Stimulated activated CD8-positive, alpha-beta memory T cell treated with anti-CD3 and anti-CD28 coated beads, Interleukin-4, amount 100 ng/mL, for 24 hours (primary cell): Measurements from ENCODE around the gene GIMAP5.

Source experiments
- DNase-seq: peaks from one replicate; pipeline ENCODE4 v3.0.0-alpha.2; 2020; ENCODE audit warnings: low read depth

Gene GIMAP5

DNA sequence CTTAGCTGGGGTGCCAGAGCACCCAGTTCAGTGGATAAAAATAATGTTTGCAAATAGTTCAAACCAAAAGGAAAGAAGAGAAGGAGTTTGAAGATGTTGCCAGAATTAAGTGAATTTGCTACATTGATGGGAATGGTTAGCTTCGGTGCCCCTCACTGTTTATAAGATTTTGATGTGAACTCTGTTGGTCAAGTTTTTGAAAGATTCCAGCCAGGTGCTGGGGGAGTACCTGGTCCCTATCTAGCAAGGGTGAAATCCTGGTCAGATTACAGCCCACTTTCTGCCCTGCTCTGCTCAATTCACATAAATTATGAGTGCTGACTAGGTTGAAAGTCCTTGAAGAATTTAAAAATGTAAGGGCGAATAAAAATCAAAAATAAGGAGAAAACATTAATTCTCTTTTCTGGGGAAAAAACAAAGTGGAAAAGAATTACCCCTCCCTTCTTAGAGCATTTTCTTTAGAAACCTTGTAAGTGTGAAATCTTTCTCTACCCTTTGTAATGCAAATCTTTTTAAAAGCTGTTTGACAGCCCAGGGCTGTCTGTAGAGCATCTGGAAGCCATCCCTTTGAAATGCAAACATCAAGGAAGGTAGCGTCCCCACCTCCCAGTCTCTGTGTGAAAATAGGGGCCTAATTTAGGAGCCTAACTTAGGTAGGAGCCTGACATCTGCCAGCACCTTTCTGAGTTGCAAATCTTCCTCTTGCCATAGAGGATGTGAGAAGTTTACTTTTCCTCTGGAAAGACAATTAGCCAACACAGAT is 1.4 kb upstream of the GIMAP5 start:
- DNase-seq, result no peak

DNA sequence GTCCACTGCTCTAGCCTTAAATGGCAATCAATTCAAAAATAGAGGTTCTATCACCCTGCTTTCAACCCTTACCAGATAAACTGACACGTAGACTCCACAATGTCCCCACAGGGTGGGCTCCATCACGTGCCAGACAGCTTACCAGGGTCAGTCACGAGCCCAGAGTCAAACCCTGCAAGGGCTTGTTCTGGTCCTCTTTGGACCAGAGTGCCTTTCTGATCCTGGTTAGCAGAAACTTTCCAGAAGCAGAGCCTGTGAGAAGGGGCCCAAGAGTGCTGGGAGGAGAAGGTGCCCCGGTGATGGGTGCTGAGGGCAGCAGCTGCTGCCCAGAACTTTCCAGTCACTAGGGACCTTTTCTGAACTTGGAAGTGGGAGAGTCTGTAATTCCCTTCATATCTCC is 354 bp upstream of the GIMAP5 start:
- no peak for DNase-seq

DNA sequence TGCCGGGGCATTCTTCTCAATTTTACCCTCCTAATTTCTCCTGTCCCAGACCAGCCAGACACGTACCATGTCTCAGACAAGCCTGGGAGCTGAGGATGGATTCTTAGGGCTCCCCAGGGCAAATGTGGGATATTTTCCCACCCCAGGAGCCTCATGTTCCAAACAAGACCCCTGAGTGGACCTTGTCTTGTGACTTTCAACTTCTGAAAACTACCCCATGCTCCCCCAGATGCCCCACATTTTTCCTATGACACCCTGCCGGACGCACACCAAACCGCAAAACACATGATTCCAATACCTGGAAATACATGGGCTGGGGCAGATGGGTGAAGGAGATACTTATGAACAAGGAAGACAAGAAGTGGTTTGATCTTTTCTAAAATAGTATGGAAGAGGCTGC is 874 bp downstream of the GIMAP5 start:
- DNase-seq, result no peak

DNA sequence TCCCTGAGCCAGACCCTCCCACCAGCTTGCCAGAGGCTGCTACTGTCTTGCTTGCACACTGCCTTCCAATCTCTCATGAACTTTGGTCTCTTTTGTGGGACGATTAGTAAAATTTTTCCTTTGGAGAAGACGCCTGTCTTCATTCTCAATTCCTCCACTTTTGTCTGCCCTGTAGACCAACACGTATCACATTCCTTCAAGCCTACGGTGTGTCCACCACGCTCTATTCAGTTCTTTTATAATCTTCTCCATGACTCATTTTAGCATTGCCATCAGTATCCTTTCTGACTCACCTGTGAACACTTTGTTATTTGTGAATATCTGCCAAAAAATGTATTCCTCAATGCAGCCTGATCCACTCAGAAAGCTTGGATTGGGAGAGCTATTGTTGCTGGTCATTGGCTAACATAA is 1.4 kb downstream of the GIMAP5 start:
- DNase-seq, result no peak

DNA sequence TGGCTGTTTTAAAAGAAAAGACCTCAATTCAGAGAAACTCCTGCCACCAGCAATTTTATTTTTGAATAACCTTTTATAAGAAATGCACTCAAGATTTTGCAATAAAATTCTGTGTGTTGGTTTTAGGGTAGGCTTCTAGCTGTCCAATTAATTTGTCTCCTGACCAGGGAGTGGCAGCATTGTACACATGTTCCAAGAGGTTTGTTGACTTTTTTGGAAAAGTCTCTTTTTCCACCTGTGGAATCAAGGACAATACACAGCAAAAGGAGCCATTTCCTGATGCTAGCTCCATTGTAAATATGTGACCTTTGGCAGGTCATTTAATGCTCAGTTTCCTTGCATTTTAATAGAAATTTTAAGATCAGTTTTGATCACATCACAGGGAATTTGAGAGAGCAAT is 1.8 kb downstream of the GIMAP5 start:
- no peak for DNase-seq

DNA sequence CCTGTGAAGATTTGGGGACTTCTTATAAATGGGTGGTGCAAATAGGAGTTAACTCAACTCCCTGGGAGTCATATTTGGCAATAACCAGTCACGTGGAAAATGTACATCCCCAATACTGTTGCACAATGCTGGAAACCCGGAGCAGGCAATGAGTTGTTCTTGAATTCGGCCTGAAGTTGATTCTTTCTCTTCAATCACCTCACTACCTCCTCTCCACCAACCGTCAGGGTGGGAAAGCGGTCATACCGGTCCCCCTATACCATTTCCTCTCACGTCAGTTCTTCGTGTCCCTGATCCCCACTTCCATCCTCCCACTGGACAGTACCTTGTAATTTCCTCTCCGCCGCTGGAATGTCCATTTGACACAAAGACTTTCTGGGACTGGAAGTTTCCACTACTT is 2.8 kb downstream of the GIMAP5 start:
- no peak for DNase-seq

DNA sequence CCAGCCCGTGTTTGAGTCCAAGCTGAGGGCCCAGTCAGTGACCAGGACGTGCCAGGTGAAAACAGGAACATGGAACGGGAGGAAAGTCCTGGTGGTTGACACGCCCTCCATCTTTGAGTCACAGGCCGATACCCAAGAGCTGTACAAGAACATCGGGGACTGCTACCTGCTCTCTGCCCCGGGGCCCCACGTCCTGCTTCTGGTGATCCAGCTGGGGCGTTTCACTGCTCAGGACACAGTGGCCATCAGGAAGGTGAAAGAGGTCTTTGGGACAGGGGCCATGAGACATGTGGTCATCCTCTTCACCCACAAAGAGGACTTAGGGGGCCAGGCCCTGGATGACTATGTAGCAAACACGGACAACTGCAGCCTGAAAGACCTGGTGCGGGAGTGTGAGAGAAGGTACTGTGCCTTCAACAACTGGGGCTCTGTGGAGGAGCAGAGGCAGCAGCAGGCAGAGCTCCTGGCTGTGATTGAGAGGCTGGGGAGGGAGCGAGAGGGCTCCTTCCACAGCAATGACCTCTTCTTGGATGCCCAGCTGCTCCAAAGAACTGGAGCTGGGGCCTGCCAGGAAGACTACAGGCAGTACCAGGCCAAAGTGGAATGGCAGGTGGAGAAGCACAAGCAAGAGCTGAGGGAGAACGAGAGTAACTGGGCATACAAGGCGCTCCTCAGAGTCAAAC is 5.2 kb downstream of the GIMAP5 start:
- no peak for DNase-seq

DNA sequence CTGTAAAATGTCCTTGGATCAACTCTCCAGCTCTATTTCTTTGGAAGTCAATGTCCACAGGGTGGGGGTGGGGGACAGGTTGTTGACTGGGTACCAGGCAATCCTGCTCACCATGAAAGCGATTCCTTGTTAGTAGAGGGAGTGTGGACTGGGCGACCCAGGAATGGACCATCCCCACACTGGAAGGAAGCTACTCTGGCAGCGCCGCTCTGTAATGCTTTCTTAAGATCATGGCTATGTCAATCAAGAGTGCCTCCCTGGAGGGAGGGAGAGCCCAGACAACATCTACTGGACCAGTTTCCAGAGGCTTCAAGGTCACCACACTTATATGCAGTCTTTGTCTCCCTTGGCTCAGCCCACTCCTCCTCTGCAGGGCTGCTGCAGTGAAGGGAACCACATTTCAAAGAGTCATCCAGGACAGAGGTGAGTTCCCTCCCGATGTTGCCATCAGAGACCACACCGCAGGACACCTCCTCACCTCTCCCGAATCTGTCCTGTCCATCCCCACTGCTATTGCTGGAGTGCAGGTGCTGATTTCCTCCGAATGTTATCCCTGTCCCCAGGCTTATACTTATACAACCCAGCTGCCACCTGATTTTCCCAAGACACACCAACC is 6.9 kb downstream of the GIMAP5 start:
- no peak for DNase-seq

DNA sequence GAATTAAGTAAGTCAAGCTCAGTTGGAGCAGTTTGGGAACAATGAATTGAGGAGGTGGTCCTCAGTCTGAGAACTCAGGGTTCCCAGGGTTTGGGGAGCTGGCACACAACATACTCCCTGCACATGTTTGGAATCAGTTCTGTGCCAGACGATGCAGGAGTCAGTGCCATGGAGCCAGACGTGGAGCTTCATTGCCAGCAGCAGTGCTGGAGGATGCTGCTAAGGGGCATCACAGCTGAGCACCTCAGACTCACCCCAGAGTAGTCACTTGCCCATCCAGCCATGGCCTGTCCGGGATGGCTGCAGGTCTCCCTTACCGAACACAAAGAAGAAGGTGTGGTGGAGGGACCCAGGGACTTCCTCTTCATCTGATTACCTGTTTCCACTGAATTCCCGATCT is 7.9 kb downstream of the GIMAP5 start:
- no peak for DNase-seq

DNA sequence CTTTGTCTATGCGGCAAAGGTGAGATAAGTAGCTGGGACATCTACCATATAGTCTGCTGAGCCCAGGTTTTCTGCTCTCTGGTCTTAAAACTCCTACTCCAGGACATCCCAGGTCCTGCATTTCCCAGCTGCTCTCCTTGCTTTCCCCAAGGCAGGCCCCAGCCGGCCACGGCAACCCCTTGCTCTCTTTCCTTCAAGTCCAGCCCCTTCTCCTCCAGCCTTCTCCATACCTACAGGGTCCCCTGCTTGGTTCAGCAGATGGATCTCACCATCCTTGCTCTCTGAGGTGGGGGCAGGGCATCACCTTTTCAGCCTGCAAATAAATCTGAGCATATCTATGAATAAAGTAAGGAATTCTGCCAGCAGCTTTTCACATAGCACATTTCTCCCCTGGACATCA is 8.7 kb downstream of the GIMAP5 start:
- DNase-seq, result no peak

DNA sequence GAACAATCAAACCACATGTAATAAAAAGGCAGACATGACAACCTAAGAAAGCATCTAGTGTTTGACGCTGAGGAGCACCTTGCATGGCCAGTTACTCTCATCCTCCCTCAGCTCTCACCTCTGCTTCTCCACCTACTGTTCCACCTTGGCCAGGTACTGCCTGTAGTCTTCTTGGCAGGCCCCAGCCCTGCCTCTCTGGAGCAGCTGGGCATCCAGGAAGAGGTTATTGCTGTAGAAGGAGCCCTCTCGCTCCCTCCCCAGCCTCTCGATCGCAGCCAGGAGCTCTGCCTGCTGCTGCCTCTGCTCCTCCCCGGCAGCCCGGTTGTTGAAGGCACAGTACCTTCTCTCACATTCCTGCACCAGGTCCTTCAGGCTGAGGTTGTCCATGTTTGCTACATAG is 9.7 kb downstream of the GIMAP5 start:
- no peak for DNase-seq

DNA sequence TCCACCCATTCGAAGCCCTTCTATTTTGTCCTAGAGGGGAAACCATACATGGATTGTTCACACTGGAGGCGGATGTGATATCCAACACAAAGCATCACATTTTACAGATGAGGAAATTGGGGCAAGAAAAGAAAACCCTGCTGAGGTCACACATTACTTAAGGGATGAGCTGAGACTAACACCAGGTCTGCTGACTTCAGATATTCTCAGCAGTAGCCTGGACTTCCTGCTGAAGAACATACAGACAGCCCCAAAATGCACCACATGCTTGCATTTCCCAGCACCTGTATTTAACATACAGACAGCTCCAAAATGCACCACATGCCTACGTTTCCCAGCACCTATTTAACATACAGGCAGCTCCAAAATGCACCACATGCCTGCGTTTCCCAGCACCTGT is 11.2 kb downstream of the GIMAP5 start:
- no peak for DNase-seq

DNA sequence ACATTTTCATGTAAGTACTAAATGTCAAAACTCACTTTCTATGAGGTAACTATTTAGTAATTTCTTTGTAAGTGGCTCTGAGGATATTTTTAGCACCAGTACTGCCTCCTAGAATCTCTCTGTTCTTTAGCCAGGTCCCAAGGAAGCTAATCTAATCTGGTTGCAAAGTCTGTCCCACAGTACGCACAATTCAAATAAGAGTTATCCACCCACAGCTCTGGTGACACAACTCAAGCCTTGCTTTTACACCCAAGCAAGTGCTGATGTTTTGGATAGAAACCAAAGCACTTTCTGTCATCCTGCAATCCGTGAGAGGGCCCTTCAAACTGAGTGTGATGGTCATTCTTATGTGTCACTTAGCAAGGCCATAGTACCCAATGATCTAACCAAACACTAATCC is 14.5 kb downstream of the GIMAP5 start:
- no peak for DNase-seq

DNA sequence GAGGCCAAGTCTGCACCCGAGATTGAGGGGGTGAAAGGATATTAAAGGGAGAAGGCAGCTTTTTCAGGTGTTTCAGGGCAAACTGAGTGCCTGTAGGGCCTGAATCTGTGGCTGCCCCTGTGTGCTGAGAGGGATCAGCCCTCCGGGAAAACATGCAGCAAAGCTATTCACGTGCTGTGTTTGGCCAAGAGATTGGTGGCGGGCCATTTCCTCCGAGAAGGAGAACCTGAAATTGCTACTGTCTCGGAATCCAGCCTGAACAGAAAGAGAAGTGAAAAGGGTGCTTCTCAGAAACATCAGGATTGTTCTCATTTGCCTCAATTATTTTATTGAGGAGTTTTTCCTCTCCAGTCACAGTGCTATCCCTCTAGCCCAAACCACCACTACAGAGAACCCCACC is 16.0 kb downstream of the GIMAP5 start:
- DNase-seq, result no peak

DNA sequence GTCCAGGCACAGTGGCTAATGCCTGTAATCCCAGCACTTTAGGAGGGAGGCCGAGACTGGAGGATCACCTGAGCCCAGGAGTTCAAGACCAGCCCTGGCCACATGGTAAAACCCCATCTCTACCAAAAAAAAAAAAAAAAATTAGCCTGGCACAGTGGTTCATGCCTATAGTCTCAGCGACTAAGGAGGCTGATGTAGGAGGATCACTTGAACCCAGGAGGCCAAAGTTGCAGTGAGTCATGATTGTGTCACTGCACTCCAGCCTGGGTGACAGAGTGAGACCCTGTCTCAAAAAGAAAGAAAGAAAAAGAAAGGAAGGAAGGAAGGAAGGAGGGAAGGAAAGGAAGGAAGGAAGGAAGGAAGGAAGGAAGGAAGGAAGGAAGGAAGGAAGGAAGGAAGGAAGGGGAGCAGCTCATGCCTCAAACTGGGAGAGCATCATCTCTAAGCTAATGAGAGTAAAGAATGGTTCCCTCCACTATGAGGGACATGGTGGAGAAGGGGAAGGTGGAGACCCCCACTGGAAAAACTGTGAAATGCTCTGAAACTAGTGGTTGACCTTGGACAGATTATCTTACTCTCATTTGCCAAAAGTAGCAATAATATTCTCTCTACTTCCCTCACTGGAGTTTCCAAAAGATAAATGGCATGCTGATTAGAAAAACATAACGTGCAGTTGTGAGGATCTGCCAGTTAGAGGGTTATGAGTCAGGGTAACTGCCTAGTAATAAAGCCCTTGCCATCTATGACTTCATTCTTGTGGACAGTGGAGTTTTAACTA is 16.8 kb downstream of the GIMAP5 start:
- DNase-seq, result no peak

DNA sequence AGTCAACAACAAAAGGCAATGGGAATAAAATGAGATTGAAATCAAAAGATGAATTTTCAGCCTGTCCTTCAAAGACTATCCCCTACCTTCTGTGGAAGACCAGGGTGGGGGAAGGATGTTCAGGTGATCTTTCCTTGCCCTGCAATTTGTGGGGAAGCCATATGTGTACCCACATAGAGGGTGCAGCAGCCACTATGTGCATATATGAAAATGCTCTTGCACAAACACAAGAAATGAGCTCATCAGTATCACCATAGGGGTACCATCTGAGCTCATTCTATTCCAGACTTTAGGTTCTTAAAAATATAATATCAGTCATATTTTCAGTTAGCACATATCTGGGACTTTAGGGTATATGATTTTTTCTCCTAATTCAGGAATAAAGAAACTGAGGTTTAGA is 17.7 kb downstream of the GIMAP5 start:
- DNase-seq, result no peak

DNA sequence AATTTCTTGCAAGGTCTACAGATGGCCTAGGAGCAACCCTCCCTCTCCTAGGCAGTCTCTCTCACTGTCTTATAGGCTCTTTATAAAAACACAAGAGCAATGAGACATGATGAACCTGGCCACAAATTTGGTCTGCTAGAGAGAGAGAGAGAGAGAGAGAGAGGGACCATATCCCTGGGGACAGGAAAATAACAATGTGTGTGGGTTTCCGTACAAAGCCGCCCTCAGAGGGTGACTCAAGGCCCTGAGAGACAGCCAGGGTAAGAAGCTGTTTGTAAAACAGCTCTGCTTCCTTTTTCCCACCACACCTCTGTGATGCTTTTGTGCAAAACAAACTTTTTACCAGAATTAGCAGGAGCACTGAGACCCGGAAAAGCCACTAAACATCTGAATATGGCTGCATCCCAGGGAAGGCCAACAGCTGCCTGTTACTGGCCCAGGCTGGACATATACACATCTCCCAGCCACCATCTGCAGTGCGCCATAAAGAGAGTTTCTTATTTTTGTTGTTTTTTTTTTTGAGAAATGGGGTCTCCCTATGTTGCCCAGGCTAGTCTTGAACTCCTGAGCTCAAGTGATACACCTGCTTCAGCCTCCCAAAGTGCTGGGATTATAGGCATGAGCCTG is 18.4 kb downstream of the GIMAP5 start:
- DNase-seq, result peak; percentile 51

DNA sequence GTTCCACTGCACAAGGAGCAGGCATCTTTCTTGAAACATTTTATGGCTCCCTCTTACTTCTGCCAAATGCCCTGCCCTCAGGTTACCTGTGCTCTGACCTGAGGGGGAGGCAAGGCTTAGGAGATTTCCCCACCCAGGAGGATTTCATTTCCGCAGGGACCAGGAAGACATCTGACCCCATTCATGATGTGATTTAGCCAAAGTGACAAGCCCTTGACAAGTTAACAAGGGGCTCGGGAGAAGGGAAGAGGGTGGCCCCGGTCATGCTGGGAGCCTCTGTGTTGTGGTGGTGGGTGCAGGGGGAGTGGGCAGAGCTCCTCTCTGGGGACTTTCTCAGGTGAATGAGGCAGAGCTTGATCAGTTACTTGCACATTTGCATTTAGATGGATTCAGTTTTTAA is 18.9 kb downstream of the GIMAP5 start:
- DNase-seq, result no peak

DNA sequence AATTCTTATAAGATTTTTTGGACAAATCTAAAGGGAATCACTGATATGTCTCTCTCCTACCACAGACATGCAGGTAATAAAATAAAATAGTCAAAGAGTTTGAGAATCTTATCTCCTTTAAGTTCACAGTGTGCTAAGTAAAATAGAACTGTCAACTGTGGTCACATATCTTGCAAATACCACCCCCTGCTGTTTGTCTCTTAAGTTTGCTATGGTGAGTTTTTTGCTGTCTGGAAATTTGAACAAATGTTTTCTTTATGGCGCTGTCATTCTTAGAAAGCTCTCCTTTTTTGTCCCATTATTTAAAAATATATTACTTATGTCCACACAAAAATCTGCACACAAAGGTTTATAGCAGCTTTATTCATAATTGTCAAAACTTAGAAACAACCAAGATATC is 19.6 kb downstream of the GIMAP5 start:
- no peak for DNase-seq

DNA sequence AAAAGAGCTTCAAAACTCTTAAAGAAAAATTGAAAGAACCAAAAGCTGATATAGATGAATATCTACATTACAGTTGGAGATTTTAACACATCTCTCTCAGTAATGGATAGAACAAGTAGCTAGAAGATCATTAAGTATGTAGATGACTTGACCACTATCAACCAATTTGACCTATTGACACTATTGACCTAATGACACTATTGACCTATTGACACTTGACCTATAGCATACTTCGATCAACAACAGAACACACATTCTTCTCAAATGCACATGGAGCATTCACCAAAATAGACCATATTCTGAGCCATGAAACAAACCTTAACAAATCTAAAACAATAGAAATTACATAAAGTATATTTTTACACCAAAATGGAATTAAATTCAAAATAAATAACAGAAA is 22.3 kb downstream of the GIMAP5 start:
- no peak for DNase-seq

DNA sequence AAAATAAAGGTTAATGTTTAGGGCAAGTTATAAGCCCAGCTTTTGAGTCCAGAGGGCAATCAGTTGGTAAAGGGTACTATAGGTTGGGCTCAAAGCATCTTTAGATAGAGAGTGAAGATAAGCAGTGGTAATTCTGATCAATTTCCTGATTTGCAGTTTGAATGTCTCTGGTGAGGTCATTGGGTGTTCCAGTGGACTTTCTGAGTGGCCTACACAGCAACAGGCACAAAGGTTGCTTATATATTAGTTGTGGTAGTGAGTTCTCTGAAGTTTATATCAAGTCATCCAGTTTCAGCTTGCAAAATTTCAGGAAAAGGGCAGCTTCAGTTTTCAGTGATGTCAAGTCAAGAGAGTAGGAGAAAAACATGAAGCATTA is 29.1 kb downstream of the GIMAP5 start:
- DNase-seq, result no peak

DNA sequence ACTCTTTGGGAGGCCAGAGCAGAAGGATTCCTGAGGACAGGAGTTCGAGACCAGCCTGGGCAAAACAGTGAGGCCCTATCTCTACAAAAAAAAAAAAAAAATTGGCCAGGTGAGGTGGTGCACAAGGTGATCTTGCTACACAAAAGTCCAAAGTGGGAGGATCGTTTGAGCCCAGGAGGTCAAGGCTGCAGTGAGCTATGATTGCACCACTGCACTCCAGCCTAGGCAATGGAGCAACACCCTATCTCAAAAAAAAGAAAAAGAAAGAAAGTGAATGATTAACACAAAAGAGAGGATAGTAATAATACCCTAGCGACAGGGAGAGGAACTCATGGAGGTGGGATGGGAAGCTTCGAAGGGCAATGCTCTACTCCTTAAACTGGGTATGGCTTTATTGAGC is 32.5 kb downstream of the GIMAP5 start:
- DNase-seq, result no peak
